GM21786 (cell line): ENCODE results near the gene STK32C.

Experiments
- ATAC-seq: cut with Tn5 transposase; IDR thresholded peaks from one replicate; pipeline ENCODE4 v1.9.1; 2021; ENCODE audit not compliant: unreplicated experiment

The STK32C gene

DNA sequence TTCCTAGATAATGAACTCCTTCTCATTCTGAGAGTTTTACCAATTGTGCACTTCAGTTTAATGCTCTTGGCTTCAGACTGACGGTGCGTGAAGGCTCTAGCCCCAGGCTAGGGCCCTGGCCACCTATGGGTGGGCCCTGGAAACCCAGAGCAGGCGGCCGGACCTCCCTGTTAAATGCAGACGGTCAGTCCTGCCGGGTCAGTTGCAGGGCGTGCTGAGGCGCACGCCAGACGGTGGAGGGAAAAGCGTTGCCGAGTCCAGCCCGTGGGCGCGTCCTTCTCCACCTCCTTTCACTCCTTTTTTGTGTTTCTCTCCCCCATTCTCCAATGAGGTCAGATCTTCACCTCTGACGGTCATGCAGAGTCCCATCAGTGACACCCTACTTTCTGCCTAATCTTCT, 118.7 kb downstream of the STK32C start:
- ATAC-seq = no peak

DNA sequence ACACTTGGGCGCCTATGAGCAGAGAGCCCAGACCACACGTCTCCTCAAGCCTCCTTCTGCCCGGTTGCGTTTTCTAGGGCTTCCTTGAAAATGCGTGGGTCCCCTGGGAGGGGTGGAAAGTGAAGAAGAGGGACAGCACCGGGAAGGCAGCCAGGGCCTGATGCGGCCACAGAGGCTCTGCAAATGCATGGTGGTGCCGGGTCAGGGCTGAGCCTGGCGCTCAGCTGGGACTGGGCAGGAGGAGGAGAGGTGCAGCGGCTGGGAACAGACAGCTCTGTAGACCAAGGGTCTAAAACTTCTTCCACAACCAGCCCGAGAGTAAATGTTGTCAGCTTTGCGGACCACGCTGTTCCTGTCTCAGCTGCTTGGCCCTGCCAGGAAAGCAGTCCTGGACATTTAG, 119.4 kb downstream of the STK32C start:
- no peak for ATAC-seq

DNA sequence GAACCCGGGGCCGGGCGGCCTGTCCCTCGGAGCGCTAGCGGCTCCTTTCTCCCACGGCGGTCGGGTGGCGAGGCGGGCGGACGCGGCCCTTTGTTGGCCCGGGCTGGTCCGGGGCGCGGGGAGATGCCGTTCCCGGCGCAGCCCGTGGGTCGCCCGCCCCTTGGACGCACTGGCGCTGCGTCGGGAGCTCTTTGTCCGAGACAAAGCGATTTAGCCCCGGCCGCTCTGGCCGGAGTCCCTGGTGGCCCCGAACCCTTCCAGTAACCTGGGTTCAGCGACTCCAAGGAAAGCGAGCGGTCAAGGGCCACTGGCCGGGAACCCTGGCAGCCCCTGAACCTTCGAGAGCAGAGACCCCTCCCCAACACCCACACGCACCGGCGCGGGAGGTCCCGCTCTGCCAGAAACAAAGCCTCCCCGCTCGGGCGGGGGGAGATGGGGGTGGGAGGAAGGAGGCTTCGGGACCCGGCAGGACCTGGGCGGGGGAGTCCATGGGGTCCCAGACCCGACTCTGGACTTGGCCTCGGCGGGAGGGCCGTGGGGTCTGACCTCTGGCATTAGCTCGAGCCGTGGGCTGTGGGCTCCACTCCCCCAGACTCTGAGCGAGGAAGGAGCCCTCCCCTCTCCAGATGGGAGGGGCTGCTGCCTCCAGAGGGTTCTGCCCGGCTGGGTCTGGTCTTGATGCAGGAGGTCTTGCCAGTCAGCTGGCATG, 120.2 kb downstream of the STK32C start:
- no peak for ATAC-seq

DNA sequence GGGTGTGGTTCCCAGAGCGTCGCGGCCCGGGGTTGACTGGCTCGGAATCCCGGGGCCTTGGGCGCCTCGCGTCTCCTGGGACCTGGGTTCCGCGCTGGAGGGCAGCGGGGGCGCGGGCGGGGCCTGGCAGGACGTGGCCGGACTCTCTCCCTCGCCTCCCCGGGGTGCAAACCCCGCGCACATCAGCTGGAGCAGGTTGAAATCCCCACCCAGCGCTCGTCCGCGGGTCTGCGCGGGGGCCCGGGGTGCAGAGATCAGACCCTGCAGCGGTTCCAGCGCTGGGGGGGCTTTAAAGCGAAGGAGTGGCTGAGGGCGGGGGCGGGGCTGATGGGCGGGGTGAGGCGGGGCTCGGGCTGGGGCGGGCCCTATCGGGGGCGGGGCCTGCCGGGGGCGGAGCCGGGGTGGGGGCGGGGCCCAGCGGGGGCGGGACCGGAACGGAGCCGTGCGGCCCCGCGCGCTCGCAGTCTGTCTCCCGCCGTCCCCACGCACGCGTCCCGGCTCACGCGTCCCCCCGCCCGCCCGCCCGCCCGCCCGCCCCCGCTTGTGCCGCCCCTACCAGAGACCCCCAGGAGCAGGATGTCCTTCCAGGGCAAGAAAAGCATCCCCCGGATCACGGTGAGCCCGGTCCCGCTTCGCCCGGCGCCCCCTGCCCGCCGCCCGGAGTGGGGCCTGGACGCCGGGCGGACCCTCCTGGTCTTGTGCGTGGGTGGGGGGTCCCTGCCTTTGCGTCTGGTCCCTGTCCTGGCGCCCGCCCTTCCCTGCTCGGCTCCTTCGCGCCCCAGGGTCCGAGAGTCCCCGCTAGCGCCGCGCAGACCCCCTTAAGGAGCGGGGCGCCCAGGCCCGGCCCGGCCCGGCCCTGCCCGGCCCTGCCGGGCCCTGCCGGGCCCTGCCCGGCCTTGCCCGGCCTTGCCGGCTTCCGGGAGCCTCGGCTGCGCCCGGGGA, 121.0 kb downstream of the STK32C start, which contains the start of gene DPYSL4:
Gene DPYSL4, plus strand, starts transcription at position 461 of the 942 bp plus-strand sequence. Its CDS starts 116 bp downstream, at position 577.
- ATAC-seq = no peak

DNA sequence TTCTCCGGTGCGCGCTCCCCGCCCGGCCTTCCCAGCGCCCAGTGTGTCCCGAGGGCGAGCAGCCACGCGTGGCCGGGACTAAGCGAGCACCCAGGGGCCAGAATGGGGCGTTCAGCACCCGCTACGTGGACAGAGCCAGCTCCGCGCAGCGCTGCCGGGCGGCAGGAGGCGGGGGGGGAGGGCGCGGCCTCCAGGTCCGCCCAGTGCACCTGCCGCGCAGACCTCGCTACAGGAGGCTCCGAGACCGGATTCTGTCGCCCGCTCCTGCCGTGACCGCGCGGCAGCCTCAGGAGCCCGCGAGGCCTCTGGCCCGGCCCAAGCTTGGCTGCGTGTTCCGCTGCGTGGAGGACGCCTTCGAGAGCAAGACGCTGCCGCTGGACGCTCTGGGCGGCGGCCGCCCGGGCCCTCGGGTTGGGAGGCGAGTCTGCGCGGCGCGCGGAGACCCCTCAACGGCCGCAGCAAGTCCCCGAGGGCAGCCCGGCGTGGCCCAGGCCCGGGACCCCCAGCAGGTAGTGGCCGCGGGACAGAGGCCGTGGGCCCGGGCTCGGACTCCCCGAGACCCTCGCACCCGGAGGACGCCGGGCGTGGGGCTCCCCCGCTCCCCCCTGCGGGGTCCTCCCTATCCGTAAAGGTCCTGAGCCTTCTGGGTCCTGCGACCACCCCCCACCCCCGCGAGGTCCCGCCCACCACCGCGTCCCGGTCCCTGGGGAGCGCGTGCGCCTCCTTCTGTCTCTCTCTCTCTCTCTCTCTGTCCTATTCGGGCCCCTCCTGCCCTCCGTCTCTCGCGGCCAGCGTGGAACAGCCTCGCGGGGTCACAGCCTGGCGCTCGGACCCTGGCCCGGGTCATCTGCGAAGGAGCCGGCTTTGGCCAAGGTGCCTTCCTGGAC, 121.9 kb downstream of the STK32C start:
- ATAC-seq = no peak

DNA sequence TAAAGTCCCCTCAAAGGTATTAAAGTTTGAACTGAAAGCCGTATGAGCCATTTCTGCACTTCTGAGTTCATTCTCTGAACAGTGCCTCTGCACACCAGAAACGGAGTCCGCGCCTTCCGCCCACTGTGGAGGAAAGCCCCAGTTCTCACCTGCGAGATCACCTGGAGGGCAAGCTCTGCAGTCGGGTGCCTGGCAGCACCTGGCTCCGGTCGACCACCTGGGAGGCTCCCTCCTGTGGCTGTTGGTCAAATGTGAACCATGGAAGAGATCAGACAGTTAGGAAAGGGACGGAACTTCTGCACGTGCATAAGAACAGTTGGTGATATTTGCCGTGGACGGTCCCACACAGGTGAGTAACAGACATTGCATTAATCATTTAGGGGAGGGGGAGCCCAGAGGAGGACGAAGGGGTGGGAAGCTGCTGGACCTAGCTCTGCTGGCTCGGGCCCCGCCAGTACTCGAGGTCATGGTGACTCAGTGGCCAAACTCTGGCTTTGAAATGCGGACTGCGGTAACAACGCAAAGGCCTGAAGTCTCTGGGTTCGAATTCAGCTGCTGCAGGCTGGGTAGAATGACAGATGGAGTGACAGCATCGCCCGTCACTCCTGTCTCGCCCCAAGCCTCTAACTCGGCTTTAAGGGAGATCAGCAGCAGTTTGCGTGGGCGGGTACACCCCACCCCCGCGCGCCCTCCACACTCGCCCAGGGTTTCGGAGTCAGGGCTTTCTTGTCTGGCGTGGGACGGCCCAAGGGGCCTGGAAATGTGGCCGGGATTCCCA, 122.7 kb downstream of the STK32C start:
- no peak for ATAC-seq

DNA sequence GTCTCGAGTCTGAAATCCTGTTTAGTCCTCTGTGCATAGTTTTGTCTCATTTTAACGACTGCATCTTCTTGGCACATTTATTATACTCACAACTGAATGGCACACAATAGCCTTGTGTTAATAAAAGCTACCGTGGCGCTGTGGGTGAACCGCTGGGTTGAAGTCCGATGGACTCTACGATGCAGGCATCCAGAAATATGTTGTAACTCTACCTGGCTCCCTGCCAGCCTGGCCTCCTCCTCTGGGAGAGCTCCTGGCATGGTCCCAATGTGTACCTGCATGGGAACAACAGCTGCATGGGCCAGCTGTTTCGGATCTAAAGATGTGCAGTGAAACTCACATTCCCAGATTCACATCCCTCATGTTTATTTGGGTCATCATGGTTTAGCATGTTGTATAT, 124.7 kb downstream of the STK32C start:
- ATAC-seq = no peak

DNA sequence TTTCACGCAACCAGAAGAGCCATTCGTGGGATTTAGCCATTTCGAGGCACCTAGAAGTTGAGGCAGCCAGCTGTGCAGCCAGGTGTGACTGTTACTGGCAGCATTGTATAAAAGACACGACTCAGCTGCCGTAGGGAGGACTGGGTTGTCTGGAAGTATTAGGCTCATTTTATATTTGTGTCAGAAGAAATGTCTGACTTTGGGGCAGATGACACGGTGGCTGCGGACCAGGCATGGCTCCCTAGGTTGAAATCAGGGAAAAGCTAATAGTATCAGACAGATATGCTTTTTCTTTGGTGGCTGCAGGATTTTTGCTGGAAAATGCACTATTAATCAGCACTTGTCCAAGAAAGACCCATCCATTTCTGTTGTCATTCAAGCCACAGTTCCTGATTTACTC, 125.2 kb downstream of the STK32C start:
- ATAC-seq = no peak

DNA sequence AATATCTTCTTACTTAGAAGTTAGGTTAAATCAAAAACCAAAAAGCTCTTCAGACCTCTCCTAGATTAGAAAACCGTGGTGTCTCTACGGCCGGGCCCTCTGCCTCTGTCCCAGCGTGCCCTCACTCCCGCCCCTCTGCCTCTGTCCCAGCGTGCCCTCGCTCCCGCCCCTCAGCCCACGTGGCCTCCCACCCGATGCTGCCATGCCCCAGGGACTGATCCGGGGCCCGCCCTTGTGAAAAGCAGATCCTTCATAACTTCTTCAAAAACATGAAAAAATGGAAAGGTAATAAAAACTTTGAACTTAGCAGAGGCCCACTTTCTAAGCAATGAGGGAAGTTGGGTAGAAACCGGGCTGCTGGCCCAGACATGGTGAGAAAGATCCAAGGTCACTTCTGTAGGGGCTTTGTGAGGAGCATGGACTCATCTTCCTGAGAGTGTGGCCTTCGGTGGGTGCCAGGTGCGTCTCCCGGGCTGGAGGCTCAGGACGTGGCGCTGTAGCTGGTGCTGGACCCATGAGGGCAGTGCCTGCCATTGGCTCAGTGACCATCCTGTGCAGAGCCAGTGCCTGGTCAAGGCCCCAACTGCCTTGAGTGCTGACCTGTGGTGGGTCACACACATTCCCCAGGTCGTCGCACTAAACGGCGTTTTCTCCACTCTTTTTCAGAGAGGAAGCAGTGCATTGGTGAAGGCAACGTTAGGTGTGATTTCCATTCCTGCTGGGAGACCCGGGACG, 125.9 kb downstream of the STK32C start:
- no peak for ATAC-seq

DNA sequence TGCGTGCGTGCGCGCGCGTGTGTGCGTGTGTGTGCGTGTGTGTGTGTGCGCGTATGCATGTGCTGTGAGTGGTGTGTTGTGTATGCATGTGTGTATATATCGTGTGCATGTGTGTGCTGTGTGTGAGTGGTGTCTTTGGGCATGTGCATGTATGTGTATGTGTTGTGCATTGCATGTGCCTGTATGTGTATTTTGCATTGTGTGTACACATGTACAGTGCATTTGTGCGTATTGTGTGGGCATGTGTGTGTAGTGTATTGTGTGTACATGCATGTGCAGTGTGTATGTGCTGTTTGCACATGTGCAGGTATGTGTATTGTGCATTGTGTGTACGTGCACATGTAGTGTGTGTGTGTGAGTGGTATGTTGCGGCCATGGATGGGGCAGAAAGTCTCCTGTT, 127.0 kb downstream of the STK32C start:
- no peak for ATAC-seq

DNA sequence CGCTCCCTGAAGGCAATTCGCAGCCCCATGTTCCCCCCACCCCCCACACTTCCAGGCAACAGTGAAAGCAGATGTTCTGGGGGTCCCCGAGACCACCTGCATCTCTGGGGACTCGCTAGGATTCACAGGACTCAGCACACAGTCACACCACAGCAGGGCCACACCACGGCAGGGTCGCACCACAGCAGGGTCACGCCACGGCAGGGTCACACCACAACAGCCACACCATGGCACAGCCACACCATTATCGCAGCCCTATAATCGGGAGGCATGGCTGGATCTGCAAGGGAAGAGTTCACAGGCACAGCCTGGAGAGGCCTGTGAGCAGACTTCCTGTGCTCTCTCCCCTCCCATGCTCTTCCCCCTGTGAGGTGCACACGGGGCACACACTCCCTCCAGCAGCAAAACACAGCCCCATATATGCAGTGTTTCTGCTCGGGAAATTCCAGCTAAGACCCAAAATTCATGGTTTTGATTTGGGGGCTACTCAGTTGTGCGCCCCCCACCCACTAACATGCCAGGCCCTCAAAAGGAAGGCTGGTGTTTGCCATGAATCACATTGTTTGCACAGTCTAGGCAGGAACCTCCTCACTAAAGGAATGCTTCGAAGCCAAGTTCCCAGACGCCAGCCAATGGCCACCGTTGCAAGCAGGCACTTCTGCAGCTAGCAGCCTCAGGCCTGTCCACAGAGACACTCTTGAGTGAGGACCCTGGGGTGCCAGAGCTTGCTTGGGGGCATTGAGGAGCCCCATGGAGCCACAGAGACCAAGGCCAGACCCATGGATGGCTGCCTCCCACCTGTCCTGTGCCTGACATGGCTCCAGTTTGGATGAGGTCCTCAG, 128.0 kb downstream of the STK32C start:
- no peak for ATAC-seq

DNA sequence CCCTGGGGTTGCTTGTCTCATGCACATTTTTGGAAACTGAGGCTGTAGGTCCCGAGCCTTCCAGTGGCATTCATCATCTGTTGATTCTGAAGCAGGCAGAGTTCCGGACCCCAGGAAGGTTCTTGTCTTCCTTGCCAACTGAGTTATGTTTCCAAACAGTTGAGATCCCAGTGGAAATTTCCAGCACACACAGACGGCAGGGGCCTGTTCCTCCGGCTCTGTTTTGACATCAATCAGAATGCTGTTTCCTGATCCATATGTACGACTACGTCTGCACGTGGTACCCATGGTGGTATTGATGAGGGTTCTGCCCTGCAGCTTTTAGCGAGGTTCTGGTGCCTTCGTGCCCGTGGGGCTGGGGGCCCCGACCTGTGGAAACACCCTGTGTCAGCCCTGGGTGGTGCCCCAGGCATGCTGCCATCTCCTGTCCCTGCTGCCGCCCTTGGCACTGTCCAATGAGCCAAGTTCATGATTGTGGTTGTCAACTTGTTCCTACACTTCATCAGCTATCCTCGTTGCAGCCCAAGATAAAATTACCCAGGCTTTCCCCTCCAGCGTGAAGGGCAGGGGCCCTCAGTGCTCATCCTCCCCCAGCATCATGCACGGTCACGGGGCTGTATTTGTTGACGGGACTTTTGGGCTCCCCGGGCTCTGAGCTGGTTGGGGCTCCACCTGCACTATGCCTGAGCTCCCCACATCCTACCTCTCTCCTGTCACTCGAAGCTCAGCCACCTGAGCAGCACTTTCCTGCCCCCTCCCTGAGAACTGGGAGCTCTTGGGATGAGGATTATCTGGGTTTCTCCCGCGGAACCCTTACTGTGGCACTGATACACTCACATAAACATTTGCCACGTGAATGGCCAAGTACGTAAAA, 128.8 kb downstream of the STK32C start:
- no peak for ATAC-seq

DNA sequence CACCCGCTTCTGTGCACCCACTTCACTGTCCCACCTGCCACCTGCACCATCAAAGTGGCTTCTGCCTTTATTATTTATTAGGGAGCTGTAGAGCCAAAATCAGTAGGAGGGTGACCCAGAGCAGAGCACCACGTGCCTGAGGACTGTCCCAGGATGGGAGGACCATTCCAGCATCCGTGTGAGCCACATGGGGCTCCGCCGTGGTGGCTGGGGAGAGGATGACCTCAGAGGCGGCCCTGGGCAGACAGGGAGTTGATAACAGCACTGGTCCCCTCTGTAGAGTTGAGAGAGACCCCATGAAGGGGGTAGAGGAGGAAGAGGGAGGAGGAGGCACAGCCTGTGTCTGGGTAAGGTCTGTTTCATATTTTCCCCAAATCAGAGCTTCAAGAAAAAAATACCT, 129.7 kb downstream of the STK32C start:
- no peak for ATAC-seq

DNA sequence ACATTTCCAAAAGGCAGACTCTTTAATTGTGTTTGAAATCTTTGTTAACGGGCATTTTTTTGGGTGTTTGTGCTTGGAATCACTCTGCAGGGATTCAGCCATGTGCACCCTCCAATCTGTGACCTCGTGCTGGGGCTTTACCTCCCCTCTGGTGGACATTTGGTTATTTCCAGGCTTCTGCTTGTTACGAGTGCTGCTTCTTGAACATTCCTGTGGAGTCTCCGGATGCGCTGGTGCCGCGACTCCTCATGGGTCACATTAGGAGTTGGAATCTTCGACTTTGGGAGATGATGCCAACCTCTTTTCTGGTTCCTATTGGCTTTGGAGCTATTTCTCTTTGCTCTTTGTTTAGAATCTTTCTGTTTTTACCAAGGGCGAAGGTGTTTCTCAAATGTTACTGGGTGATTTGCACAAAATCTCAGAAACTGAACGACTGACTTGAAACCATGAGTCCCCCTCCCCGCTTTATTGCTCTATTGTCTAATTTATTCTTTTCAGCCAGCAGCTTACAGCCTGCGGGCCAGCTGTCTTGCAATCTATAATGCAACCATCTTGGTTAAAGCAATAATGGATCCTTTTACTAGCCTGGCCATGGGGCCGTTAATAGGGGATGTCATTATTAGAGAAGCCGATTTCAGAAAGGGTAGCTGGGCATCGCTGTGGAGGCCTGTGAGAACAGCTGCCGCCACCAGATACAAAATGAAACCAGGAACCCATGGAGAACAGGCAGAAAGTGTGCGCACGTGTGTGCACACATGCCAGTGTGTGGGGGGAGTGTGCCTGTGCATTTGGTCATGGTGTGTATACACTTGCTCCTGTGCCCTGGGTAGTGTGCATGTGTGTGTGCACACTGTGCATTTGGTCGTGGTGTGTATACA, 130.9 kb downstream of the STK32C start:
- no peak for ATAC-seq

DNA sequence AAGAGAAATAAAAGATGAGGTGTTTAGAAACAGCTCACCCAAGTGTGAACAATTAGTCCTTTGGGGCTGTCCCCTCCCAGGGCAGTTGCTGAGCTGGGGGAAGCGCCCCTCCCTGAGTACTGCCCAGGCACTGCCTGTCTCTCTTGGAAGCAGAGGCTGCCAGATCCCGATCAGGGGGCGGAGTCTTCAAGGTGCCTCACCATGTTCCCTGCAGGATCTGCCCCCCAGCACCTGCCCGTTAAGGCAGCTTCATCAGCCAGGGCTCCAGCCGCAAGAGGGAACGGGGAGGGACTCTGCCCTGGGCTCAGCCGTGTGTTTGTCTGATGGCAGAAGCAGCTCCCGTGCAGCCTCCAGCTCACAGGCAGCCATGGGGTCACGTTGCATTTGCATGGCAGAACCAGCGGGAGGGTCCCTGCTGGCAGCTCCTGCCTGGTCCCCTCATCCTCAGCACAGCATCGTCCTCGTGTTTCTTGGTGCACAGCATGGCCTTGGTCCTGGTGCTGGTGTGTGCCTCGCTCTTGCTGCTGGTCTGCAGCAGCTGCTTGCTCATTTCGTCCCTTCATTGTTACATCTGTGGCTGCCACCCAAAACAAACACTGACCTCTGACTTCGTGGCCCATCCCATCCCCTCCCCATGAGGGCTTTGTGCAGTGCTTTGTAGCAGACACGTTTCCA, 131.7 kb downstream of the STK32C start:
- peak; percentile 61 for ATAC-seq

DNA sequence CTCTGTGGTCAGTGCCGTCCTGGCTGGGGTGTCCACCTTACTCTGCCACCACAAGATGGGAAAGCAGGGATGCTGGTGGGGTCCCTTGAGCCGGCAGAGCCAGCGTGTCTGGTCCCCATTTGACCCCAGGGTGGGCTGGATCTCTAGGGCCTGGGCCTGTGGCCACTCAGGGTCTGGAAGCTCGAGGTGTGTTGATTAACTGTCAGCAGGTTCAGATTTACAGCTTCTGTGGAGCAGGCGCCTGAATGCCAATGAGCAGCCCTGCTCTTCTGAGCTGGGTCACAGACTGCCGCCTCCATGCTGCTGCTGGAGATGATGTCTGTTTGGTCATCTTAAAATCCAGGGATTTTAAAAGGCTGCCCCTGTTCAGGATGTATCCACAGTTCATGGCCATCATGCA, 132.3 kb downstream of the STK32C start:
- no peak for ATAC-seq
